AG08396 (cell line): ENCODE results near the gene SNX4.
"Not testable (repeated sequence)": the region's sequence is repeated elsewhere in the genome, so short reads cannot be mapped to it uniquely, and the experiment has no call there.

ENCODE experiments used
- DNase-seq: peaks from one replicate; pipeline ENCODE4 v3.0.0; 2012; ENCODE audit warnings: low spot score, mixed read lengths

SNX4 gene

DNA sequence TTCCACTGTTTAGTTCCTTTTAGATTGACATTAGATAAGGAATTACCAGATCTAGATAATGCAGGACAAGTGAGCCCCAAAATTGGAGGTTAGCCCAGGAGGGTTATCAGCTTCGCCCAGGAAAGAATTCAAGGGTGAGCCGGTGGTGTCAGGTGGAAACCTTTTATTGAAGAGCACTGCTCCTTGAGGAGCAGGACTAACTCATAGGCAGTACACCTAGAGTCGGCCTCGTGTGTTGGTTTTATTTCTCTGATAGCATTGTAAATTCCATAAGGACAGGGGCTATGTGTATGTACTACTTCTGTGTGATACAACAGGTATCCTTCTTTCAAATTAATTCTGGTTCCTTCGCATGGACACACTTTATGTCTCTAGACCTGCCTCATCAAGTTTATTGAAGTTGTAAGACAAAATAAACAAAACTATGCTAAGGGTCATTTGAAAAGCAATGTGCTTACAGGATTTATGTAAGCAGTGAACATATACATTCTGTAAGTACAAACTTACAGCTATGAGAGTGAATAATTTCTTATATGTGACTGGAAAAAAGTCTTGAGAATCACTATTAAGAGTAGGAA lies 57.2 kb downstream of the SNX4 start:
- DNase-seq: no peak

DNA sequence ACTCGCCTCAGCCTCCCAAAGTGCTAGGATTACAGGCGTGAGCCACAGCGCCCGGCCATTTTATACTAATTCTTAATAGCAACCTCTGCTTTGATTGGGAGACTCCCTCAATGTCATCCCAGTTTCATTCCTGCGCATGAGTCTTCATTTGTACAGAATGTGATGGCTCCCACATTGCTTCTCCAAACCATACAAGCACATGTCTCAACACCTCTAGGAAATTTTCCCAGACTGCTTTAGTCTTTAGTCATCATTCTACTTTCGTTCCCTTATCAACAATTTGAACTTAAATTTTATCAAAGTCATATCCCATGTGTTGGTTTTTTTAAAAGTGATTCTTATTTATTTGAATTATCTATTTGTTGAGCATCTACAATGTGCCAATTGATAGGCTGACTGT lies 58.1 kb downstream of the SNX4 start:
- no peak for DNase-seq

DNA sequence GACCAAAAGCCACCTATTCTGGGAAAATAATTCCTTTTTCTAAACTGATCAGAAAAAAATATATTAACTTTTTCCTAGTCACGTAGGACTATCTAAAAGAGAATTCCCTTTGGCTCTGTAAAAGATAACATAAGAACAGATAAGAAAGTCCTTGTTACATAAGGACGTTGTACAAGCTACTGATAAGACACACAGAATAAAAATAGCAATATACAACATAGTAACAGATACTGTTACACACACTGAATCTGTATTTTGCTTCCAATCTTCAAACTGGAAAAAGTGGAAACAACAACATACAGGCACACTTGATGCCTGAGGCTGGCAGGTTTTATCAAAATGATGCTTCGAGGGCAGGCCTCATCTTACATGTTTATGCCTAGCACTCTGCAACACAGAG lies 59.8 kb downstream of the SNX4 start:
- no peak for DNase-seq

DNA sequence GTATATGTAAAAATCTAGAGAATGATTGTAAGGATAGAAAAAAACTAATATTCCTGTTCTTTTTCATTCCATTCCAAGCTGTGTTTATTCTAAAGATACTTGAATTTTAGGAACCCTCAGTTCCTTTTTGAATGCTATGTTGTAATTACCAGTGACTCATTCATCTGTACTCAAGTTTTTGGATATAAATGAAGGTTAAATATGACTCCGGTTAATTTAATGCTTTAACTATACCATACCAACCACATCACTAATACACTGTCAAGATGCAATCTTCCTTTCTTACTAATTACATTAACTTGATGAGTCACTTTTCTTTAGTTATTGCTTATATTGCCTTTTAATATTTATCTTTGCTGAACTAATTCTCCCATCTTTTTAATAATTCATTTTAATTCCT lies 76.1 kb downstream of the SNX4 start:
- peak; percentile 33 for DNase-seq

DNA sequence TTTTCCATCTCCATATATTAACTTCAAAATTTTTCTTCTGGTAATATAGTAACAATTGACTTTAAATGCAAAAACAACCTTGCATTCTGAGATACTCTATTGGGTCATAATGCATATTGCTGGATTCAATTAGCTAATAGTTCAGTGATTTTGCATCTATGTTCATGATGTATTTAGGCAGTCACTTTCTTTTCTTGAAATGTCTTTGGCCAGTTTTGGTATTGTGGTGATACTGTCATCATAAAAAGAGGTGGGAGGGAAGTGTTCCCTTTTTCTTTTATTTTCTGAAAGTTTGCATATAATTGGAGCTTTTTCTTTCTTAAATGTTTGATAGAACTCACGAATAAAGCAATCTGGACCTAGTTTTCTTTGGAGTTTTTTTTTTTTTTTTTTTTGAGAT lies 77.5 kb downstream of the SNX4 start:
- no peak for DNase-seq

DNA sequence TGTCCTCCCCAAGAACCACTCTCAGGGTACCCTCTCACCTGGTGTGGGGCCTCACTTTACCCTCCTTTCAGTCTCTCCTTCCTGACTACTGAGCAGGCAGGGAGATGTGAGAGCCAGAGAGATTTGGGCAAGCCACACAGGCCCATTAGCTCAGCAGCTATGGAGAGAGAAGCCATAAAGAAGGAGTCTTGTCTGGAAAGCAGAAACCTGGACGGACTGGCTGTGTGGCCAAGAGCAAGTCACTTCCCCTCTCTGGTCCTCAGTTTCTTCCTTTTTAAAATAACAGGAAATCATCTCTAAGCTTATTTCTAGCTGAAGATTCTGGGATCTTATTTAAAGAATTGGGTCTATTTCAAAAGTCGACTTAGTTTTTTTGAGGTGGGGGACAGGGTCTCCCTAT lies 79.0 kb downstream of the SNX4 start:
- no peak for DNase-seq

DNA sequence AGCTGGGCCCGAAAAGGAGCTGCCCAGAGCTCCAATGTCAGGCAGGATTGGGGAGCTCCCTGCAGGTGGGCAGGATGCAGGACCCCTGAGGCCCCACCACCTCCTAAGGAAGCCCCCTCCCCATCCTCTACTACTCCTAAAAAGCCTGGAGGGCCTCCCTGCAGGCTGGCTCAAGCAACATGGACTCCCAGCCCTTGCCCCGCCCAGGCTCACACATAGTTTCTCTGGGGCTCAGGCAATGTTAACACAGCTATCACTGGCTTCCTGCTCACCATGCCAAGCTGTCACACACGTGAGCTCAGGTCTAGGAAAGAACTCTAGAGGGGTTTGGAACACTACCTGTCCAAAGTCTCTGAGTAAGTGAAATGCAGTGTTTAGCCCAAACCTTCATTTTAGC lies 79.4 kb downstream of the SNX4 start:
- no peak for DNase-seq

DNA sequence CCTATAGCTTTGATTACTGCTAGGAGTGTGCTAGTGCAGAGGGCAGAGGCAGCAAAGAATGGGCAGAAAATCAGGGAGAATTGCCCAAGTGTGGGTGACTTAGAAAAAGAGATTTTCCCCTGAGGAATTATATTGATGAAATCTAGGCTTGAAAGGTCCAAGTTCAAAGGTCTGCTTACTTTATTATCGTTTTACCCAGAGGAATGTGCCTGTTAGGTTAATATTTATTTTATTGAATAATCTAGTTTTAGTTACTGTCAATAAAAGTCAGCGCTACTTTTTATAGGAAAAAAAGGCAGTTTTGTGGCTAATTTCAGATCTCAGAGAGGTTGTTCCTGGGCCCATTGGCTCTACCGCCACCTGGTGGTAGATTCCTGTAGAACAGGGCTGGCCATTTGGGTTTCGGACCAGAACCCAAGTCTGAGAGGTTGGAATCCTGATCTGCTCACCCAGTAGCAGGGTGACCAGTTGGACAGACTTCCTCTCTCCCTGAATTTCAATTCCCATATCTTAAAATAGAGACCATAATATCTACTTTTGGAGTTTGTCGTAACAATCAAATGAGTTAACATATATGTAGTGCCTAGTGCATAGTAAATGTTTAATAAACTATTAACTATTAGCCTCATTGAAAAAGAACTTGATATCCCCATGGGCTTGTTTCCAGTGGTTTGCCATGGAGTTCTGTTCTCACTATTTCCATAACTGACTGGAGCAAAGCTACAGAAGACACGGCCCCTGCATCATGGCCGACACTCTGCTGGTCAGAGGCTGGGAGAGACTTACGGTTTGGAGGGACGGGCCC lies 82.2 kb downstream of the SNX4 start:
- peak; percentile 66 for DNase-seq

DNA sequence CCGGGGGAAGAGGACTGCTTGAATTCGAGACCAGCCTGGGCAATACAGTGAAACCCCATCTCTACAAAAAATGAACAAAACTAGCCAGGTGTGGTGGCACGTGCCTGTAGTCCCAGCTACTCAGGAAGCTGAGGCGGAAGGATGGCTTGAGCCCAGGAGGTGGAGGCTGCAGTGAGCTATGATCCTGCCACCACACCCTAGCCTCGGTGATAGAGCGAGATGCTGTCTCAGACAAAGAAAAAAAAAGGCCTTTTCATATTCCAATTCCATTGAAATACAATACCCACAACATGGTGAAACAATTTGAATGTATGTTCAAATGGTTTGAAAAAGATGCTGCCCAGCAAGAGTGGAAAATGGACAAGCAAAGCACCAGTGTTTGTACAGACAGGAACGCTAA lies 83.1 kb downstream of the SNX4 start:
- DNase-seq: no peak

DNA sequence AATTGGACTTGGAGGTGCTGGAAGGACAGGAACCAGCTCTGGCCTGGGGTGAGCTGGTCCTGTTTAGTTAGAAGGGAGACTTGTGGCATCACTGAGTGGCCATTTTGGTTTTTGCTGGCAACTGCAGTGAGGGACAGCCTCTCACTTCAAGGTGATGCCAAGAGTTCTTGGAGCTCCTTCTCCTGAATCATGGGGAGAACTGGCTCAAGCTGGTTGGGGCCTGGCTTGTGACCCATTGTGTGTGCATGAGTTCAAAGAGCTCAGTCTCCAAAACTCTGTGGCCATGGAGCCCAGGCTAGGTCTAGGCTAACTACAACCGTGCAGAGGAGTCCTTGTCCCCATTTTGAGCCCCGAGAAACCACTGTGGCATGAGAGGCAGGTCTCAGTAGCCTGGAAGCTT lies 84.8 kb downstream of the SNX4 start:
- no peak for DNase-seq

DNA sequence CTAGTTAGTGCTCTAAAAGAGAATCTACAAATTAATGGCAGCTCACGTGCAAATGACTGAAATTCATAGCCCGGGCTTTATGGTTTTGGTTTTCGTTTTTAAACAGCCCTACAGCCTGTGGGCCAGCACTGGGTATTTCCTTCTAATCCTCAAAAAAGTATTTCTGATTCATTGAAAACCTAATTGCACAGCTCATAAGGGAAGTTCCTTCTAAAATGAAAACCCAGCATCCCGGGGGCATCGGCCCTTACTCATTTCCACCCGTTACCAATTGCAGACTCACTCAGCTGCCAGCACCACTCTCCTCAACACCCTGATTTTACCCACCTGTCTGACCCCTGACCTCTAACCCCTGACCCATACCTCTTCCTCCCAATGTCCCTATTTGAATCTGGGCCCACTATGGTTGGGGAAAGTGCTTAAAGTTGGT lies 85.4 kb downstream of the SNX4 start:
- no peak for DNase-seq

DNA sequence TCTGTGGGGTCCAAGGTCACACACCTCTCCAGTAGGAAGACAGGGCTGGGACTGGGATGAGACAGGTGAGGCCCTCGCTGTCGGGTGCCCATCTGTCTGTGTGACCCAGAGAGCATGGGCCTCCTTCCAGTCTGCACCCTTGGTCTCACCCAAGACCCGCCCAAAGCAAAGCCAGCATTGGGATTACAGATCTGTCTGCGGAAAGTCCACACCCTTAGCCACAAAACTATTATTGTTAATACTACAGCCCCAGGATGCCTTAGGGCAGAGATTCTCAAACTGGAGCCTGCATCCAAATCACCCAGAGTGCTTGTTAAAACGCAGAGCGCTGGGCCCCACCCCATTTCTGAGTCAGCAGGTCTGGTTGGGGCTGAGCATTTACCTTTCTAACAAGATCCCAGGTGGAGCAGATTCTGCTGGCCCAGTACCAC lies 86.4 kb downstream of the SNX4 start:
- no peak for DNase-seq

DNA sequence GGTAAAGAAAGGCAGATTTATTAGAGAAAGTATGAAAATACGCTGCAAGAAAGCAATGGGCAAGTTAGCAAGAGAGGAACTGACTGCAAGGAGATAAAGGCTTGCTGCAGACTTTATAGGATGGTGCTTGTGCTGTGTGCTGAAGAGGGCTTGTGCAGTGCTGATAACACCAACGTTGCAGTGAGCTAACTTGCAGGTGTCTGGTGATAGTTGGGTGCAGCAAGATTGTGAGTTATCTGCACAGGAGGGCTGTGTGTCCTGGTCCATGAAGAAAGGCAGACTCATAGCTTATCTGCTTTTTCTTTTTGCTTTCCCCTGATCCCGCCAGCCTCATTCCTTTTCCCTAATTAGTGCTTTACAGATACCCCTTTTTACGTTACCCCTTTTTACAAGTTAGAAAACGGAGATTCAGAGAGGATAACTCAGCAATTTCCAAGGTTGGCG lies 86.9 kb downstream of the SNX4 start:
- DNase-seq: no peak

DNA sequence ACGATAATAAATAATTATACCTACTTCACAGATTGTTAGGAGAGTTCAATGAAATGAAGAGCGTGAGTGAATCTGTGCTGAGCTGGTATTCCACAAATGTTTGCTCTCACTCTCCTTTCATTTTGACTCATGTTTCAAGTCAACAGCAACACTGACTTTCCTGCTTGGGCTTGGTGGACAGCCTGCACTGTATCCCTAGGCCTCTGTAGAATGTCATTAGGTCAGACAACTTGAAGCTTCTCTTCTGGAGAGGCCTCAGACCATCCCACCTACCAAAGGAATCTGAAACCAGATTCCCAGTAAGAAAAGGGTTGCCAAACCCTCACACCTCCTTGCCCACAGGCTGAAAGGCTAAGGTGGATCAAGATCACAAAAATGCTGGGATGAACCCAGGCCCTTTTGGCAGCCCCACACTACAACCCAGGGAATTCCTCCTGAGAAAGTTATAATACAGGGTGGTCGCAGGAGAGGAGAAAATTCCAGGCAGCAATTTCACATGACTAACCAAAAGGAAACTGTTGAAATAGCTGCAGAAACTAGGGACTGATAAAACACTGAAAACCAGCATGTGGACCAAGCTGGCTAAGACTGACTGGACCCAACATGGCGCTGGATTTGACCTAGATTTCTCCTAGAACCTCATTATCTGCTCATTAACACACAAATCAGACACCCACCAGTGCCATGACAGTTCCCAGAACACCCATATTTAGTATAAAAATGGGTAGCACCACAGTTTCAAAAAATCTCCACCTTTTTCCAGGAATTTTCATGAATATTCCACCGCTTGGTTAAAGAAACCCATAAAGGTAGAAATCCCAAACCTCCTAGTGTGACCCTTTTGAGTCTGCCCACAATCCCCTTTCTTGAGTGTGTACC lies 87.9 kb downstream of the SNX4 start:
- DNase-seq: no peak

DNA sequence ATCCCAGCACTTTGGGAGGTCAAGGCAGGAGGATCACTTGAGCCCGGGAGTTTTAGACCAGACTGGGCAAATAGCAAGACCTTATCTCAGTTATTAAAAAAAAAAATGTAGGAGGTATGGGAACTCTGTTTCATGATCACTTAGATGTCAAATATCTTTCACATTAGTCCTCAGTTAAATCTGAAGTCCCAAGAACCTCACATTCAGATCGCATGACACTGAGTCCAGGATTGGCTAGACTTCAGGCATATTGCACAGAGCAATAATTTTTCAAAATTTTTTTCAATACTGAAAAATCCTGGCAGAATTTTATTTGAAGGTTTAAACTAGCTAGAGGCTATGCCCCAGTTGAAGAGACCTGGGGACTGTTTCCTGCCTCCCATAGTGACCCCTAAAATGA lies 88.6 kb downstream of the SNX4 start:
- peak; percentile 32 for DNase-seq

DNA sequence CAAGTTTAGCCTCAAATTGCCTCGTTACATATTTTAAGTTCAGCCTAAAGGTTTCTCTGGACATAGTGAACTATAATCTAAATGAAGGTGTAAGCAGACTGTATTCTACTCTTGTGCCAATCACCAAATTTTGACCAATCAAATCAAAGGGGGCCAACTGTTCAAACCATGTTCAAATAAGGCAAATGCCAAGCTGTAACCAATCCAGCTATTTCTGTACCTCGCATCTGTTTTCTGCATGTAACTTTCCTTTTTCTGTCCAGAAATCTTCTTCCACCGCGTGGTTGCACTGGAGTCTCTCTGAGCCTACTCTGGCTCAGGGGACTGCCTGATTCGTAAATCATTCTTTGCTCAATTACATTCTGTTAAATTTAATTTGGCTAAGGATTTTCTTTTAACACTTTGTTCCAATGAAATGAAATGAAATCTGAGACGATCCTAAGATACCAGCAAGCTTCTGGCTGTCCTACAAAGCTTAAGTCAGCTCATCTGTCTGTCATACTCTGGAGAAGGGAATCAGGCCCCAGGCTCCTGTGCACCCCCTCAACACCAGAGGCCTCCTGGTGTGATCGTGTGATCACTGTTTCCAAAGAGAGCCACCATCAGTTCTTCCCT lies 91.7 kb downstream of the SNX4 start:
- DNase-seq: no peak

DNA sequence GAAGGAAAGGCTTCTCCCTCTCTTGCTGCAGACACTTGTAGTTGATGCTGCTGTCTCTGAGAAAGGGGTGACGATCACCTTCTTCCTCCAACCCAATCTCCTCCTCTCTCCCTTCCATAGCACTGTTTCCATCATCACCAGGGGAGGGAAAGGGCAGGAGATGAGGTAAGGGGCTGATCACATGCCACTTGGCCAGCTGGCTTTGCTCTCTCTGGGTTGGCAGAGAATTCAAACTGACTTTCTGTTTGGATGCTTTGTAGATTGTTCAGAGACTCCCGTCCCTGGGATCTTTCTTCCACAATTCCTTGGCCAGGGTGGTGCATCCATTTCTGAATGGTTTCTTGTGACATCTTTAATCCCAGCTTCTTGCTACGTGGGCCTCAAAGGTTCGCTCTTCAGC lies 101.7 kb downstream of the SNX4 start:
- peak; percentile 27 for DNase-seq

DNA sequence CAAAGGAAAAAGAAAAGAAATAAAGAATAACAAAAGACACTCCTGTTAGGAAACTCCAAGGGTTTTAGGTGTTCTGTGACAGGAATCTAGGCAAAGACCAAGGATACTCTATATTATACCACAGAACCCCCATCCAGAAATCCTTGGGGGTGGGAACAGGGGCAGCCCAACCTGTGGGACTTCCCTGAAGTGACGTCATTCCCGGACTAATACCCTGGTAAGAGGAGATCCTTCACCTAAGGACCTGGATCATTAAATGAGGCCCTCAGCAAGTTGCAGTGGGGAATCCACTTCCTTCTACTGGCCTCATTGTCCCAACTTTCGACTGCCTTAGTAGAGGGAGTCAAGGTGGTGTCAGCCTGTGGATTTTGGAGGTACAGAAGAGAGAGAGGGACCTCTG lies 103.8 kb downstream of the SNX4 start:
- no peak for DNase-seq

DNA sequence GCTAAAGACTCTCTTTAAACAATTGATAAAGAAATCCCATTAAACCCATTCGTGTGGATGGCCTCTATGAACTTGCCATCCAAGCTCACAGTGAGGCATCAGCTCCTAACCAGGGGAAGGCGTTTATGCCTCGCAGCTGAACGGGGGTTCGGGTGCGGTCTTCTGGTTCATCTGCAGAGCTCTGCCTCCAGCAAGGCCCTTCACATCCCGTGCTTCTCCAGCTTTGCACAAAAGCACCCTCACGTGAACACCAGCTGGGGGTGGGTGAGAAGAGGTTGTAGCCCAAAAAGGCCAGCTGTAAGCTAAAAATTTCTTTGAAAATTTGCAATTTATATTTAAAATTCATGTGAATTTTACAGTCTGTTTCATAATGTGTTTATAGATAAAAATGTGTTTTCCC lies 105.3 kb downstream of the SNX4 start:
- no peak for DNase-seq

DNA sequence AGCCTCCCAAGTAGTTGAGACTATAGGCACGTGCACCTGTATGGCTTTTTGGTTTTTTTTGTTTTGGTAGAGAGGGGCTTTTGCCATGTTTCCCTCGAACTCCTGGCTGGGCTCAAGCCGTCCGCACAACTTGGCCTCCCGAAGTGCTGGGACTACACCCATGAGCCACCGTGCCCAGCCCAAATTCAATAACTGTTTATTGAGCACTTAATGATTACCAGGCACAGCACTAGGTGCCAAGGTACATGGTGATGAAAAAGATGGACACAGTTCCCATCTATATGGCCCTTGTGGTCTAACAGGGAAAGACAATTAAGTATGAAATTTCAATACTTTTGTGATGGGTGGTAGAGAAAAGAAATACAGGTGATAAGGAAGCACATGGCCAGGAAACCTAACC lies 109.1 kb downstream of the SNX4 start:
- no peak for DNase-seq

DNA sequence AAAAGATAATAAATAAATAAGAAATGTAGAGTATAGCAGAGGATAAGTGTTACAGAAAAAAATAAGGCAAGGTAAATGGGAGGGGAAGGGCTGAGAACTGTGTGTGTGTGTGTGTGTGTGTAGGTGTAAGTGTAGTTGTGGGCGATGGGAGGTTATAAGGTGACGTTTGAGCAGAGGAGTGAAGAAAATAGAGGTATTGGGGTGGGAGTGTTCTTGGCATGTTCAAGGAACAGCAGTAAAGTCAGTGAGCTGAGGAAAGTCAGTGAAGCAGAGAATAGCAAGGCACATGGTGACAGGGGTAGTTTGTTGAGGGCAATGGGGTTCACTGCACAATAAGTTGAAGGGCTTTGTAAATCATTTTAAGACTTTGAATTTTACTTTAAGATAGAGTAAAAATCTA lies 113.9 kb downstream of the SNX4 start:
- DNase-seq: no peak

DNA sequence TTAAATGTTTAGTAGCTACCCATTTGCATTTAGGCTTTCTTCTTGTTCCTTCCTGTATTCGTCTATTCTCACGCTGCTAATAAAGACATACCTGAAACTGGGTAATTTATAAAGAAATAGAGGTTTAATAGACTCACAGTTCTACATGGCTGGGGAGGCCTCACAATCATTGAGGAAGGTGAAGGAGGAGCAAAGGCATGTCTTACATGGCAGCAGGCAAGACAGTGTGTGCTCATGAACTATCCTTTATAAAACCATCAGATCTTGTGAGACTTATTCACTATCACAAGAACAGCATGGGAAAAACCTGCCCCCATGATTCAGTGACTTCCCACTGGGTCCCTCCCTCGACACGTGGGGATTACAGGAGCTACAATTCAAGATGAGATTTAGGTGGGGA lies 114.5 kb downstream of the SNX4 start:
- DNase-seq: not testable (repeated sequence)
